ENCODE data around the gene TC2N.
"Not testable (repeated sequence)": the region's sequence is repeated elsewhere in the genome, so short reads cannot be mapped to it uniquely, and the experiment has no call there.

The TC2N gene

GRCh38 chr14:91848504-91849001 lies 18.8 kb downstream of the TC2N start:
- no peaks in the 10 kb centered on the region for H3K36me3 ChIP-seq (ENCODE audit: control insufficient read depth in 2 of 2, insufficient read depth in 2 of 2, low read length in 2 of 2)

GRCh38 chr14:91847693-91848092 lies 19.6 kb downstream of the TC2N start:
- H3K9me3 ChIP-seq (ENCODE audit: control insufficient read depth in 2 of 2, low read length in 2 of 2) = no peaks in the 10 kb centered on the region
- no peak overlapping the region for H3K9ac ChIP-seq (ENCODE audit: low read length in 2 of 2)
- H3K36me3 ChIP-seq (ENCODE audit: control insufficient read depth in 2 of 2, insufficient read depth in 2 of 2, low read length in 2 of 2) = no peaks in the 10 kb centered on the region
- no peak overlapping the region for H3K27ac ChIP-seq (ENCODE audit: low read length)
- H3K4me1 ChIP-seq (ENCODE audit: control insufficient read depth, insufficient read depth, low read length) = no peaks in the 10 kb centered on the region
- peaks cover 0 to under 1% of the 10 kb centered on the region in 2 donors for H3K27me3 ChIP-seq (ENCODE audit: control insufficient read depth in 1 of 2, insufficient read depth in 2 of 2, low read length in 2 of 2)
- H3K4me3 ChIP-seq (ENCODE audit: low read length in 2 of 2) = no peak overlapping the region

More at GRCh38 chr14:91848504-91849001, 18.8 kb downstream of the TC2N start:
- Histone ChIP-seq H3K9ac (ENCODE audit: low read length in 2 of 2) (no peak overlapping the region), H3K9me3 (ENCODE audit: control insufficient read depth in 2 of 2, low read length in 2 of 2) (no peaks in the 10 kb centered on the region), H3K27me3 (ENCODE audit: control insufficient read depth in 1 of 2, insufficient read depth in 2 of 2, low read length in 2 of 2) (no peaks in the 10 kb centered on the region), H3K4me1 (ENCODE audit: control insufficient read depth, insufficient read depth, low read length) (no peaks in the 10 kb centered on the region), H3K27ac (ENCODE audit: low read length) (no peak overlapping the region), H3K4me3 (ENCODE audit: low read length in 2 of 2) (no peak overlapping the region)

GRCh38 chr14:91845652-91846051 lies 21.7 kb downstream of the TC2N start:
- no peak overlapping the region for H3K27ac ChIP-seq (ENCODE audit: low read length)

GRCh38 chr14:91845056-91845455 lies 22.3 kb downstream of the TC2N start:
- H3K9ac ChIP-seq (ENCODE audit: low read length in 2 of 2); H3K27ac ChIP-seq (ENCODE audit: low read length); H3K4me1 ChIP-seq (ENCODE audit: control insufficient read depth, insufficient read depth, low read length); H3K36me3 ChIP-seq (ENCODE audit: control insufficient read depth in 2 of 2, insufficient read depth in 2 of 2, low read length in 2 of 2); H3K4me3 ChIP-seq (ENCODE audit: low read length in 2 of 2); H3K27me3 ChIP-seq (ENCODE audit: control insufficient read depth in 1 of 2, insufficient read depth in 2 of 2, low read length in 2 of 2); H3K9me3 ChIP-seq (ENCODE audit: control insufficient read depth in 2 of 2, low read length in 2 of 2): not testable (repeated sequence)

More at GRCh38 chr14:91845652-91846051, 21.7 kb downstream of the TC2N start:
- Histone ChIP-seq H3K9me3 (ENCODE audit: control insufficient read depth in 2 of 2, low read length in 2 of 2) (no peaks in the 10 kb centered on the region), H3K9ac (ENCODE audit: low read length in 2 of 2) (no peak overlapping the region), H3K36me3 (ENCODE audit: control insufficient read depth in 2 of 2, insufficient read depth in 2 of 2, low read length in 2 of 2) (no peaks in the 10 kb centered on the region), H3K4me3 (ENCODE audit: low read length in 2 of 2) (no peak overlapping the region), H3K4me1 (ENCODE audit: control insufficient read depth, insufficient read depth, low read length) (no peaks in the 10 kb centered on the region), H3K27me3 (ENCODE audit: control insufficient read depth in 1 of 2, insufficient read depth in 2 of 2, low read length in 2 of 2) (peaks cover 0 to 5% of the 10 kb centered on the region in 2 donors)

GRCh38 chr14:91844029-91844428 lies 23.3 kb downstream of the TC2N start:
- Histone ChIP-seq H3K27ac (ENCODE audit: low read length) (no peak overlapping the region), H3K4me1 (ENCODE audit: control insufficient read depth, insufficient read depth, low read length) (no peaks in the 10 kb centered on the region), H3K4me3 (ENCODE audit: low read length in 2 of 2) (no peak overlapping the region), H3K36me3 (ENCODE audit: control insufficient read depth in 2 of 2, insufficient read depth in 2 of 2, low read length in 2 of 2) (no peaks in the 10 kb centered on the region), H3K9me3 (ENCODE audit: control insufficient read depth in 2 of 2, low read length in 2 of 2) (peaks cover 0 to 2% of the 10 kb centered on the region in 2 donors), H3K9ac (ENCODE audit: low read length in 2 of 2) (no peak overlapping the region), H3K27me3 (ENCODE audit: control insufficient read depth in 1 of 2, insufficient read depth in 2 of 2, low read length in 2 of 2) (peaks cover 4 to 8% of the 10 kb centered on the region in 2 donors)

- peaks cover 0 to 2% of the 10 kb centered on the region in 2 donors for H3K9me3 ChIP-seq (ENCODE audit: control insufficient read depth in 2 of 2, low read length in 2 of 2)
- no peak overlapping the region for H3K9ac ChIP-seq (ENCODE audit: low read length in 2 of 2)
- no peak overlapping the region for H3K27ac ChIP-seq (ENCODE audit: low read length)
- no peak overlapping the region for H3K4me3 ChIP-seq (ENCODE audit: low read length in 2 of 2)
- no peaks in the 10 kb centered on the region for H3K36me3 ChIP-seq (ENCODE audit: control insufficient read depth in 2 of 2, insufficient read depth in 2 of 2, low read length in 2 of 2)
- H3K27me3 ChIP-seq (ENCODE audit: control insufficient read depth in 1 of 2, insufficient read depth in 2 of 2, low read length in 2 of 2) = peaks cover 4 to 8% of the 10 kb centered on the region in 2 donors
- H3K4me1 ChIP-seq (ENCODE audit: control insufficient read depth, insufficient read depth, low read length) = no peaks in the 10 kb centered on the region
Measured at GRCh38 chr14:91843437-91843836, 23.9 kb downstream of the TC2N start.

GRCh38 chr14:91841065-91841464 lies 26.3 kb downstream of the TC2N start:
- Histone ChIP-seq H3K9me3 (ENCODE audit: control insufficient read depth in 2 of 2, low read length in 2 of 2) (peaks cover 0 to 2% of the 10 kb centered on the region in 2 donors), H3K4me3 (ENCODE audit: low read length in 2 of 2) (no peak overlapping the region), H3K9ac (ENCODE audit: low read length in 2 of 2) (no peak overlapping the region), H3K4me1 (ENCODE audit: control insufficient read depth, insufficient read depth, low read length) (peaks cover 6% of the 10 kb centered on the region), H3K36me3 (ENCODE audit: control insufficient read depth in 2 of 2, insufficient read depth in 2 of 2, low read length in 2 of 2) (no peaks in the 10 kb centered on the region), H3K27me3 (ENCODE audit: control insufficient read depth in 1 of 2, insufficient read depth in 2 of 2, low read length in 2 of 2) (peaks cover 11 to 22% of the 10 kb centered on the region in 2 donors), H3K27ac (ENCODE audit: low read length) (no peak overlapping the region)

- Histone ChIP-seq H3K9ac (ENCODE audit: low read length in 2 of 2) (no peak overlapping the region), H3K36me3 (ENCODE audit: control insufficient read depth in 2 of 2, insufficient read depth in 2 of 2, low read length in 2 of 2) (no peaks in the 10 kb centered on the region), H3K27ac (ENCODE audit: low read length) (no peak overlapping the region), H3K4me3 (ENCODE audit: low read length in 2 of 2) (no peak overlapping the region), H3K4me1 (ENCODE audit: control insufficient read depth, insufficient read depth, low read length) (peaks cover 7% of the 10 kb centered on the region), H3K9me3 (ENCODE audit: control insufficient read depth in 2 of 2, low read length in 2 of 2) (peaks cover 0 to 2% of the 10 kb centered on the region in 2 donors), H3K27me3 (ENCODE audit: control insufficient read depth in 1 of 2, insufficient read depth in 2 of 2, low read length in 2 of 2) (peaks cover 11 to 28% of the 10 kb centered on the region in 2 donors)
Measured at GRCh38 chr14:91839749-91840148, 27.6 kb downstream of the TC2N start.

- H3K27me3 ChIP-seq (ENCODE audit: control insufficient read depth in 1 of 2, insufficient read depth in 2 of 2, low read length in 2 of 2) = peaks cover 9 to 28% of the 10 kb centered on the region in 2 donors
- H3K4me1 ChIP-seq (ENCODE audit: control insufficient read depth, insufficient read depth, low read length) = peaks cover 7% of the 10 kb centered on the region
- peaks cover 0 to 2% of the 10 kb centered on the region in 2 donors for H3K9me3 ChIP-seq (ENCODE audit: control insufficient read depth in 2 of 2, low read length in 2 of 2)
- H3K36me3 ChIP-seq (ENCODE audit: control insufficient read depth in 2 of 2, insufficient read depth in 2 of 2, low read length in 2 of 2) = no peaks in the 10 kb centered on the region
- H3K4me3 ChIP-seq (ENCODE audit: low read length in 2 of 2) = peak overlapping the region; percentile 33 to 71
- H3K9ac ChIP-seq (ENCODE audit: low read length in 2 of 2) = no peak overlapping the region
- no peak overlapping the region for H3K27ac ChIP-seq (ENCODE audit: low read length)
Measured at GRCh38 chr14:91837076-91837475, 30.3 kb downstream of the TC2N start.

- peaks cover 9 to 28% of the 10 kb centered on the region in 2 donors for H3K27me3 ChIP-seq (ENCODE audit: control insufficient read depth in 1 of 2, insufficient read depth in 2 of 2, low read length in 2 of 2)
- peak overlapping the region; percentile 14 to 55 for H3K9ac ChIP-seq (ENCODE audit: low read length in 2 of 2)
- H3K36me3 ChIP-seq (ENCODE audit: control insufficient read depth in 2 of 2, insufficient read depth in 2 of 2, low read length in 2 of 2) = no peaks in the 10 kb centered on the region
- peak overlapping the region; percentile 35 to 71 for H3K4me3 ChIP-seq (ENCODE audit: low read length in 2 of 2)
- H3K27ac ChIP-seq (ENCODE audit: low read length) = no peak overlapping the region
- peaks cover 0 to 2% of the 10 kb centered on the region in 2 donors for H3K9me3 ChIP-seq (ENCODE audit: control insufficient read depth in 2 of 2, low read length in 2 of 2)
- peaks cover 7% of the 10 kb centered on the region for H3K4me1 ChIP-seq (ENCODE audit: control insufficient read depth, insufficient read depth, low read length)
Measured at GRCh38 chr14:91835920-91836843, 31.2 kb downstream of the TC2N start.

Measured in stomach smooth muscle (tissue), 2 donors.